ENCODE measurements around the gene RAMACL.

DNA sequence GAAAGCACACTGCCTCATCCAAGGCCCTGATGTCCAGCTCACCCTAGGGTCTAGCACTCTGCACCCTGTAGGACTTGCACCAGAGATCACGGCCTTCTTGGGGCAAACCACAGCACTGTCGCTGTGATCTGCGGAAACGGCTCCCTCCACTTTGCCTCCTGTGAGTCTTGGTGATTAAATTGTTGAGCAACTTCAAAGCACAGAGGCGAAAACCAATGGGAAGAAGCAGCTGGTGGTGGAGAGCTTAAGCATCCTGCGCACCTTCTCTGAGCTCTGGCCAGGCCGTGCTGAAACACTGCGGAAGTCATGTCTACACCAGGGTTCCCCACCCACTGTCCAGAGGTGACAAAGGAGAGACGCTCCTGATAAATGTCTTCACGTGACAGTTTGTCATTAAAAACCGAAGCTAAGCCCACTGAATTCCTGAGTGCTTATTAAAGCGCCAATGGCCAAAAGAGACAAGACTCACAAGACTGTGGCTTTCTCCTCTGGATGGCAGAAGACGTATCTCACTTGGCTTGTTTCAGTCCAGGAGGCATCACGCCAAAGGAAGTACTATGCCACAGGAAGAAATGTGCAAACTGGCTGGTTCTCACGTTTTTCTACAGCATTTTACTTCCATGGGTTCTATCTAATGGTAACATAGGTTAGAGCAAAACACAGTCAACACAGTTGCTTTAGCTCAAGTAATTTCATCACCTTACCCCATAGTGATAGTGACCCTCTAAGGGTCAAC lies 3.1 kb downstream of the RAMACL start:
- TF ChIP-seq, protein P1, sequence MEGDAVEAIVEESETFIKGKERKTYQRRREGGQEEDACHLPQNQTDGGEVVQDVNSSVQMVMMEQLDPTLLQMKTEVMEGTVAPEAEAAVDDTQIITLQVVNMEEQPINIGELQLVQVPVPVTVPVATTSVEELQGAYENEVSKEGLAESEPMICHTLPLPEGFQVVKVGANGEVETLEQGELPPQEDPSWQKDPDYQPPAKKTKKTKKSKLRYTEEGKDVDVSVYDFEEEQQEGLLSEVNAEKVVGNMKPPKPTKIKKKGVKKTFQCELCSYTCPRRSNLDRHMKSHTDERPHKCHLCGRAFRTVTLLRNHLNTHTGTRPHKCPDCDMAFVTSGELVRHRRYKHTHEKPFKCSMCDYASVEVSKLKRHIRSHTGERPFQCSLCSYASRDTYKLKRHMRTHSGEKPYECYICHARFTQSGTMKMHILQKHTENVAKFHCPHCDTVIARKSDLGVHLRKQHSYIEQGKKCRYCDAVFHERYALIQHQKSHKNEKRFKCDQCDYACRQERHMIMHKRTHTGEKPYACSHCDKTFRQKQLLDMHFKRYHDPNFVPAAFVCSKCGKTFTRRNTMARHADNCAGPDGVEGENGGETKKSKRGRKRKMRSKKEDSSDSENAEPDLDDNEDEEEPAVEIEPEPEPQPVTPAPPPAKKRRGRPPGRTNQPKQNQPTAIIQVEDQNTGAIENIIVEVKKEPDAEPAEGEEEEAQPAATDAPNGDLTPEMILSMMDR (conservative IDR thresholded peaks at IDR 0.05; ENCODE audit: low read depth, low read length) = no peak
- TF ChIP-seq EZH2 (IDR thresholded peaks at IDR 0.05; ENCODE audit: low read length, unreplicated experiment) (no peak), EZH2phosphoT487 (IDR thresholded peaks at IDR 0.05; ENCODE audit: borderline replicate concordance, low read length) (no peak)
